Skin epidermis (tissue), 12 donors: Measurements from ENCODE around the gene NISCH.

ENCODE experiments used
- H3K27ac ChIP-seq, 21 experiments: fragments of 200-600 bp; sonication (generic) in 11 of 21; one replicate each; pipeline ENCODE4 v1.5.0; 2020; ENCODE audit warnings: mild to moderate bottlenecking in 3 of 21, inconsistent platforms in 2 of 21, moderate library complexity in 2 of 21
- H3K4me3 ChIP-seq, 7 experiments: fragments of 200-600 bp; sonication (generic) in 2 of 7; one replicate each; pipeline ENCODE4 v1.5.0; 2020; ENCODE audit warnings: inconsistent platforms in 2 of 7, mild to moderate bottlenecking in 2 of 7, moderate library complexity in 1 of 7

The NISCH gene

DNA sequence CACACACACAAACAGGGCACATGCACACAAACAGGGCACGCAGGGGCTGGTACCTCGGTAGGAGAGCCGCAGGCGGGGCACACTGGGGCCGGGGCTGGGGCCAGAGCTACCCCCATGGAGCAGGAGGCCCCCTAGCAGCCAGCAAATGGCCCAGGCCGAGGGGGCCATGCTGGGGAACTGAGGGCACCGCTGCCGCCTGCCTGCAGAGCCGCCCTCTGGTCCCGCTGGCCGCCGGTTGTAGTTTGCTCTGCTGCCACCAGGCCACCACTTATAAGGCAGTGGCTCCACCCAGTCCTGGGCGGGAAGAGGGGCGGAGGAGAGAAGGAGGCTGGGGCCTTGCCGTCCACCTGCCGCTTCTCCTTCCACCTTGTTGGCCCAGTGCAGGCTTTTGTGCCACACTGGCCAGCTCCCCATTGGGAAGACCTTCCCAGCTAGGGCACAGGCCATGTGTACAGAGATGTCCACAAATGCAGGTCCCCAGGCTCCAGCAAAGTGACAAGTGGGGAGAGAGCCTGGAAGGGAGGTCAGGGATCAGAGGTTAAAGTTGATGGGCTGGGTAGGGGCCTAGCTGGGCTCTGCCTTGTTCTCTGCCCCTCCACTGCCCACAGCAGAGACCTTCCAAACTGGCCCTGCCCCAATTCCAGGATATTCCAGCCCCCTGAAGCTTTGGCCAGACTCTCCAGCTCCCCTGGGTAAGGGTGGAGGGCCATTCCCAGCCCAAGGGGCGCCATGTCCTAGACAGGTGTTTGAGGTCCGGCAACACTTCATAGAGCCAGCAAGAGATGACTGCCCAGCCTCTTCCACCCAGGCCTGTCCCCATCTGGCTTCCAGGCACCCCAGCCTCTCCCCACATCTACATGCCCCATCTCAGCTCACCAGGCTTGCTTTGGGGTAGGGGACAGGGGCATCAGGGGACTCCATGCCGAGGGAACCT, 10.3 kb upstream of the NISCH start, which contains the start of gene SEMA3G:
Gene SEMA3G (minus strand): TSS at position 244 of the 934 bp plus-strand sequence. CDS start 76 bp downstream, at position 168.
- Histone ChIP-seq H3K4me3 (peak within 1 kb of the TSS in 4 of 7 experiments; percentile 14 to 31 (median 18)), H3K27ac (peak within 1 kb of the TSS in 4 of 21 experiments; percentile 6 to 63 (median 38))

DNA sequence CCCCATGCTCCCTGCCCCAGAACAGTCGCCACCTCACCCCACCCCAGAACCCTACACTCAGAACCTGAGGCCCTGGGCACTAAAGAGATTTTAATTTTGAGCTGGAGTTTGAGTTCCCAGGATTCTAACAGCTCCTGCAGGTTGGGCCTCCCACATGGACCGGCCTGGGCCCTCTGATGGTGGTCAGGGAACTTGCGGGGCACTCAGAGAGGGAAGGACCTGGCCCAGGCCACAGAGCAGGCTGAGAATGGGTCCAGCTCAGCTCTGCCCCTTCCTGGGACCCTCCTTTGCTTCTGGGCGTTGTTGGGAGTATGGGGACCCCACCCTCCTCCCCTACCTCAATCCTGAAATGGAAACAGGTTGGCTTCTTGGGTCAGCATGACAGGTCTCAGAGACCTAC, 9.4 kb upstream of the NISCH start:
- Histone ChIP-seq H3K4me3 (no peak overlapping the region), H3K27ac (peak overlapping the region in 2 of 21 experiments; percentile 27 to 63)

DNA sequence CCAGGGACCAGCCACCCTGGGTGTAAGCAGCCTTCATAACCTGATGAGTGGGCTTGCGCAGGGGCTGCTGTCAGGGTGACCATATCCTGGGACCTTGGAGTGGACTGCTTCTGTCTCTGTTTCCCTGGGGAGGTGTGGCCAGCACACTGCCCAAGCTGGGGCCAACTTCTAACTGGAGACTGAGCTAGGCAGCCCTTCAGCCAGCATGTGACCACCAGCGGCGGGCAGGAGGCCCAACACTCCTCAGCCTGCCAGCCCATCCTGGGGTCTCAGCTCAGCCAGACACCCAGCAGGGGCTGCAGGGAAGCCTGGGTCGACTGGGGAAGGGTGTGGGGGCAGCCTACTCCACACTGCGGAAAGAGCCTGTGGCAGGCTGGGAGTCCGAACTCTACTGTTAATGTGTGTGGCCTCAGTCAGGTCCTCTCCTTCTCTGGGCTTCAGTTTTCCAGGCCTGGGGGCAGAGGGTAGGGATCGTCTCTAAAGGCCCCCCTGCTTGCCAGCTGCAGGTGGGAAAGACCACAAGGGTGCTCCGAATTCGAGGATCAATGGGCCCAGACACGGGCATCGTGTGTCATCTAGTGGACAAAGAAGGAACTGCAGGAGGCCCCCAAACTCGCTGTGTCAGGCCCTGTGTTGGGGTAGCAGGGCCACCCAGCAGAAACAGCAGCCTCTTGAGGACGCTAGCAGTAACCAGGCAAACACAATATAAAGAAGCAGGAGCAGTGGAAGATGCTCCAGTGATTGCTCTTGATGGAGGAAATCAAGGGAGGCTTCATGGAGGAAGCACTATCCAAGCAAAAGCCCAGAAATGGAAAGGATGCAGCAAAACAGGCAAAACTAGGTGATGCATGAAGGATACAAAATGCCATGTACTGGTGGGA, 8.5 kb upstream of the NISCH start:
- no peak overlapping the region for H3K27ac ChIP-seq

DNA sequence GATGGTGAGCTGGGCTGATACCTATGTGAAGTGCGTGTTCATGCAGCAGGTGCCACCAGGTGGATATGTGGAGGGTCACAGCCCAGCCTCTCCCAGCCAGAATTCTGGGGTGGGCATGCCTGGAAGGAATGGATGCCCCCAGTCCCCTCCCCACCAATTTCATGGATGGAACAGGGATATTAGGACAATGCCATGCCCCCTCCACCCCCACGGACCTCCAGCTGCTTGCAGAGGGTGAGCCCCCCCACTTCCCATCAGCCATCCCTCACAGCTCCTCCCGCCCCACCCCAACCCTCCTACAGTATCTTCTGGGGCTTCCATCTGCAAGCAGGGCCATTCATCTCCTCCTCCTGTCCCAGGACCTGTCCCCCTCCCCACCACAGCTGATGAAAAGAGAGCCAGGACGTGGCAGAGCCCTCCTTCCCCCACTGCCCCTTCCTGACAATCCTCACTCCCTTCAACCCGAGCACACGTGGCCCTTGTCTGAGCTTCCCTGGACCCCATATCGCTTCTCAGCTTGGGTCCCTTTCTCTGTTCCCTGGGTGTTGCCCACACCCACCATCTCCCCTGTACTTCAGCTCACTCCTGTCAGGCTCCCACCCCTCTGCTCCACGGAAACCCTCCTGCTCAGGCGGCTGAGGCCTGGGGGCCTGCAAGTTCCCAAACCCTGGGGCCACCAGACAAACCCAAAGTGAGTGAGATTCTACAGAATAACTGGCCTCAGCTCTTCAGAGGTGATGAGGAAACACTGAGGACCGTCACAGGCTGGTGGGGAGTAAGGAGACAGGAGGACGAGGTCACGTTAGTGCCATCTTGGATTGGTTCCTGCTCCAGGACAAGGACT, 7.7 kb upstream of the NISCH start:
- Histone ChIP-seq H3K27ac (no peak overlapping the region), H3K4me3 (no peak overlapping the region)

More for the DNA sequence above, 8.5 kb upstream of the NISCH start:
- H3K4me3 ChIP-seq: no peak overlapping the region

DNA sequence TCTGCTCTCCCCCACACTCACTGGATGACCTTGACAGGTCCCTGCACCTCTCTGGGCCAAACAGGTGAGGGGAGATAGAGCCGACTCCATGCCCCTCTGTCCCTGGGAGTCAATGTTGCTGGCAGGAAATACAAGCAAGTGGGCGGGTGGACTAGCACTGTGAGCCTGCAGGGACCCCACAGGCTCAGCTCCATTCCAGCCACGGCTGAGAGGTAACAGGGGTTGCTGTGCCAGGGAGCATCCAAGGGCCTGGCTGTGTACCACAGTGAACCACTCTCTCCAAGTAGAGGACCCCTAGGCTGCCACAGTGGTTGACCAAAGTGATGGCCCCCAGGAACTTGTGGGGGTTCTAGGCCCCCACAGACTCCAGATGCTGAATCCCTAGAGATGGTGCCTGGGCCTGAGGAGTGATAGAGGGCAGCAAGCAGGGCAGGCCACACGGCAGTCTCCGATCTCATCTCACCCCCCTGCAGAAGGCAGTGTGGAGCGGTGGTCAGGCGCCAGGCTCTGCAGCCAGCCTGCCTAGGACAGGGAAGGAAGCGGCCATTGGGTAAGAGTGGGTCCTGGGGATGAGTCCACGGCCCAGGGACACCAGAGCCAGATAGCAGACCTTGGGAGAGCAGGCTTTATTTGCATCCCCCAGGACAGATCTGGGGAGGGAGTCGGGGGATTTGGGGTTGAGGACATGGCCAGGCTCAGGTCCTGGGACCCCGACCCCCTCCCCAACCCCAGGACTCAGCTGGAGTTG, 4.7 kb upstream of the NISCH start:
- Histone ChIP-seq H3K27ac (no peak overlapping the region), H3K4me3 (no peak overlapping the region)

DNA sequence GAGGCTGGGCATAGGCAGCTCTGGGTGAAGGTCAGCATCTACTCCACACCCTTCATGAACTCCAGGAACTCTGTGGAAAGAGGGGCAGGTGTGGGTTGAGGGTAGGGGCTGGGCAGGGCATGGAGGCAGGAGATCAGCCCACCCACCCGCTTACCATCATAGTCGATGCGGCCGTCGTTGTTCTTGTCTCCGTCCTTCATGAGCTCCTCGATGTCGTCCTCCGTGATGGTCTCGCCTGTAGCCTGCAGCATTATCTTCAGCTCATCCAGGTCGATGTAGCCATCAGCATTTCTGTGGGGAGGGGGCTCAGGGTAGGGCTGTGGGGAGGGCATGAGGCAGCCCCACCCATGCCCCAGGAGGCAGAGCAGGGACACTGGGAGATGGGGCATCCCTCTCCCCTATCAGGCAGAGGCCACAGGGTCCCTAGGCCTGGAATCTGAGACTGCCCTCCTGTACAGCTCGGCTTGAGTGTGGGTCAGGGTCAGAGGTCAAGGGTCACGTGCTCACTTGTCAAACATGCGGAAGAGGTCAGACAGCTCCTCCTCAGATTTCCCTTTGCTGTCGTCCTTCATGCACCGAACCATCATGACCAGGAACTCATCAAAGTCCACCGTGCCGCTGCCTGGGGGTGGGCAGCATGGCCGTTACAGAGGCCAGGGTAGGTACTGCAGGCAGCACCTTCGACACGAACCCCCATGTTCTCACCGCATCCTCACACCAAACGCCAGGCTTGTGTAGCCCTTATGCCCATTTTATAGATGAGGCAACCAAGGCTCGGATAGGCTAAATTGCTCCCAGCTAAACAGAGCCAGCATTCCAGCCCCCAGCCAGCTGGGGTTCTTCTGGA, 3.9 kb upstream of the NISCH start:
- H3K27ac ChIP-seq: no peak overlapping the region
- no peak overlapping the region for H3K4me3 ChIP-seq

DNA sequence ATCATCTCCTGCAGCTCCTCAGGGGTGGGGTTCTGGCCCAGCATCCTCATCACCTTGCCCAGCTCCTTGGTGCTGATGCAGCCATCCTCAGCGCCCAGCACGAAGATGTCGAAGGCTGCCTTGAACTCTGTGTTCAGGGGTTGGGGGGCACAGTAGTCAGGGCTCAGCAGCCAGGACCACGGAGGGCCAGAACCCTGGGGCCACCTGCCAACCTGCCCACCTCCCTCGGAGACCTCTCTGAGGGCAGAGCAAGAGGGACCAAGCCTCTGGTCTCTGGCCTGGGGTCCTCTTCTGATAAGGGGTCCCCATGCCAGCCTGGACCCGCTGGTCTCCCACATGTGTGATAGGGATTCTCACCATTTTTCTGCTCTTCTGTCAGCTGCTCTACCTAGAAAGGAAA, 3.3 kb upstream of the NISCH start:
- Histone ChIP-seq H3K27ac (no peak overlapping the region), H3K4me3 (no peak overlapping the region)

DNA sequence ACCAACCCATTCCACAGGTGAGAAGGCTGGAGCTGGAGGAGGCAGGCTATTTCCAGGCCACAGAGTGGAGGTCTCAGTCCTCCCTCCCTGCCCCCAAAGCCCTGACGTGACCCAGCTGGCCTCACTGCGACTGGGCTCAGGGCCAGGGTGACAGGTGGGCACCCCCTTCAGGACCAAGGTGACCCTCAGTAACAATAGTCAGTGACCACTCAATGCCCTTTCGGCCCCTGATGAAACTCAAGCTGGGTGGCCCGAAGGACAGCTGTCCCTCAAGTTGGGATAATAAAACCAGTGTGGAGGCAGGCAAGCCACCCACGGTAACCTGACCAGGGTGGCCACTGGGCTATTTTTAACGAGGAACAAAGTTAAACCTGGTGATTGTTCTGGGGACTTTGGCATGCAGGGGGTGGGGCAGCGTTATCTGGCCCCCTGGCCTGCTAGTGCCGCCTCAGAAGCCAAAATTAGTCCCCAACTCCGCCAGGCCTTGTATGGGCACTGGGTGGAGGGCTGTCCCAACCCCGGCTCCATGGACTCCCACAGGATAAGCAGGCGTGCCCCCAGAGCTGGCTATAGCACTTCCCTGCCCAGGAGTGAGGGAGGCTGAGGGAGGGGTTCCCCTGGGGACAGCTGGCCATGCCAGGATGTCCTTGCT, 2.7 kb upstream of the NISCH start:
- H3K27ac ChIP-seq: no peak overlapping the region
- H3K4me3 ChIP-seq: no peak overlapping the region

DNA sequence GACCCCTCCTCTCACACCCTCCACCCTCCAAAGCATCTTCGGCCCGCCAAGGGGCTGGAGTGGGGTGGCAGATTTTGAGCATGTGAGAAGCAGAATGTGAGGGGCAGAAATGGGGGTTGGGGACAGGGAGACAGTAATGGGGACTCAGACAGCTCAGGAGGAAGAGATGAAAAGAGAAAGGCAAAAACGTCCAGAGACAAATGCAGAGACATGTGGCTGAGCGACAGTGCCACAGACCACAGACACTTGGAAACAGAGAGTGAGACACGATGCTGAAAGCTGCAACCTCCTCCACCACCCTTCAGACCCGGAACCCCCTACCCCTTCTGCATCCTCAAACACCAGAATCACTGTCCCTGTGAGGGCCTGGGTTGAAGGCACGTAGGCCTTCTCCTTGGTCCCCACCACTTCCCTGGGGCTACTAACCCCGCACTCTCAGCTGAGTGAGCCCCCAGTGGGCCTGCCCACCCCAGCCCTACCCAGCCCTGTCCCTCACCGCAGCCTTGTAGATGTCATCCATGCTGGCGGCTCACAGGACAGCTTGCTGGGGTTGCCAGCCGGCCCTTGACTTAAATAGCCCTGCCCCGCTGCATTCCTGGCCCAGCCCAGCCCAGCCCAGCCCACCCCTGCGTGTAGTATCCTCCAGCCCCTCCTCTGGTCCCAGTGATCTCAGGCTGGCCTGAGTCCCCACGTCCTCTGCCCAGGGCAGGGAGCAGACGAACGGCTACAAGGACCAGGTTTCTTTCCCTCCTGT, 1.7 kb upstream of the NISCH start, which contains the start of gene TNNC1:
Gene TNNC1 (minus strand): TSS at position 546 of the 754 bp plus-strand sequence. CDS start 26 bp downstream, at position 520.
- peak within 1 kb of the TSS; percentile 70 to 94 (median 88) for H3K4me3 ChIP-seq
- peak within 1 kb of the TSS in 20 of 21 experiments; percentile 78 to 98 (median 93) for H3K27ac ChIP-seq

DNA sequence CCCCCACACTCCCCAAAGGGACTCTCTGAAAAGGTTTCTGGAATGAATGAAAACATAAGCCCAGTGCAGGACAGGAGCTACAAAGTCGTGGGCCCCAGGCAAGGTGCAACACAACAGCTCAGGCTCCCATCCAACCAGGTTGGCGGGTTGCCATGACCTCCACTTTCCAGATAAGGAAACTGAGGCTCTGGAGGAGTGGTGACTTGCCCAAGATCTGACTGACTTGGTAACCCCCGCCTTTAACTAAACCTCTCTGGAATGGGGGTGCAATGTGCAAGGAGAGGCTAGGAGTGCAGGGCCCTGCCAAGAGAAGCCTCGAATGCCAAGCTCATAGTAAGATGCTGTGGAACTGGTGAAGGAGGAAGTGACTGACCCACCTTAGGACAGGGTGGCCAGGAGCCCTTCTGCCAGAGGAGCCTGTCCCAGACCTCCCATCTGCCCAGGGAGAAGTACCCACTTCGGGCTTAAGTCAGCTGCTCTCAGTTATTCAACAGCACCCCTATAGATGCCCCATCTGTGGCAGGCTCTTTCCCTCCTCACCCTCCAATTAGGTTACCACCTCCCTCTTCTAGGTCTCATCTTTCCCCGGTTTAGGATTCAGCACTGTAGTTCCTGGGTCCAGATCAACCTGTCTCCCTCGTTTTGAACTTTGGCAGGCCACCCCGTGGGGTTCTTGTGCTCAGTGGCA, 1.0 kb upstream of the NISCH start:
- Histone ChIP-seq H3K4me3 (peak overlapping the region in 6 of 7 experiments; percentile 80 to 94 (median 88)), H3K27ac (peak overlapping the region in 17 of 21 experiments; percentile 78 to 98 (median 93))

DNA sequence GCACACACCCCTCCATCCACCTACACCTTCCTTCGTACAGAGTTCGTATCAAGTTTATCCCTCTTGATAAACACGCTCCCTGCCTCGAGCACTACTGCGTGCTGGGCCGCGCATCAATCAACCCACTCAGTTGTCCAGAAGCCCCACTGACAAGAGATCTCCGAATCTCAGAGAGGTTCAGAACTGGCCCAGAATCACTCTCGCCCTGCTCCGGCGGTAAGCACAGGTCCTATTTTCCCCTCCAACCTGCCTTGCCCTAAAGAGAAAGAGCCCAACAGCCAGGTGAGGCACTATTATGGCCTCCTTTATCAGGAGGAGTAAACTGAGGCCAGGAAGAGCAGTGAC, 494 bp upstream of the NISCH start:
- Histone ChIP-seq H3K4me3 (peak overlapping the region; percentile 70 to 94 (median 88)), H3K27ac (peak overlapping the region; percentile 55 to 98 (median 93))

DNA sequence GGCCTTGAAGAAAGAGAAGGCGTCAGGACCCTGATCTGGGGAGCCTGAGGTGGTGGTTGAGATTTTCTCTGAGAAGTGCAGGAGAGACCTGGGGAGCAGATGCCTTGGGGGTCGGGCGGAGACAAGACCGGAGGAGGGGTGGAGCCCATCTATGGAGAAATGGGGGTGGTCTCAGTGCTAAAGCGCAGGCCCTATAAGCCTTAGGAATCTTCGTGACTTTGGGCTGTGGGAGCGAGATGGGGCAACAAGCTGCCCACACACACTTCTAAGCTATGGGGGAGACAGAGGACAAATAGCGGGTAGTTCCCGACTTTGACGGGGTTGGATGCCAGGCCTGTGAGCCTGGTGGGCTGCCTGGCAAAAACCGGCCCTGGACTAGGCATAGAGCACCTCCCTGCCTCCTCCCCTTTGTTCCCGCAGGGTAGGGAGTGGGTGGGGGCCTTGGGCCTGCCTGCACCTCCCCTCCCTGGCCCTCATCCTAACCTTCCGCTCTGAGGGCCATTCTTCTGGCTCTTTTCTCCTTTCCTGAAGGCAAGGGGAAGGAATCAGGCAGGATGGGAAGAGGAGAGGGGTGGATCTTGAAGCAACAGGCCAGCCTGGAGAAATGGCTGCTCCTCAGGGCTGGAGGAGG, 880 bp downstream of the NISCH start:
- Histone ChIP-seq H3K4me3 (peak overlapping the region; percentile 70 to 94 (median 88)), H3K27ac (peak overlapping the region in 20 of 21 experiments; percentile 78 to 98 (median 93))

DNA sequence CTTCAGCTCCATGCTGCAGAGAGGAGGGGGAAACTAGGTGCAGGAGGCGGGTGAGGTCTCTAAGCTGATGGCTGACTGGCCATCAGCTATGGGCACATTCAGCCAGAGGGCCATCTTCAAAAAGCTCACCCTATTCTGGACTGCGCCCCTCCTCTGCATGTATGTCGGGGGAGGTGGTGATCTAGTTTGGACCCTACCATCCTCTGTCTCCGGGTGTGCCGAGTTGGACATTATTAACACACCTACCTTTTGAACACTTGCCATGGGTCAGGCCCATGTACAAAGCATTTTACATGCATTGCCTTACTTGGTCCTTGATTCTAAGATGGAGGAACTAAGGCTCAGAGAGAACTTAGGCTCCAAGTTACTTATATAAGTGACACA, 1.4 kb downstream of the NISCH start:
- peak overlapping the region in 16 of 21 experiments; percentile 1 to 98 (median 92) for H3K27ac ChIP-seq
- peak overlapping the region in 4 of 7 experiments; percentile 80 to 94 (median 88) for H3K4me3 ChIP-seq

DNA sequence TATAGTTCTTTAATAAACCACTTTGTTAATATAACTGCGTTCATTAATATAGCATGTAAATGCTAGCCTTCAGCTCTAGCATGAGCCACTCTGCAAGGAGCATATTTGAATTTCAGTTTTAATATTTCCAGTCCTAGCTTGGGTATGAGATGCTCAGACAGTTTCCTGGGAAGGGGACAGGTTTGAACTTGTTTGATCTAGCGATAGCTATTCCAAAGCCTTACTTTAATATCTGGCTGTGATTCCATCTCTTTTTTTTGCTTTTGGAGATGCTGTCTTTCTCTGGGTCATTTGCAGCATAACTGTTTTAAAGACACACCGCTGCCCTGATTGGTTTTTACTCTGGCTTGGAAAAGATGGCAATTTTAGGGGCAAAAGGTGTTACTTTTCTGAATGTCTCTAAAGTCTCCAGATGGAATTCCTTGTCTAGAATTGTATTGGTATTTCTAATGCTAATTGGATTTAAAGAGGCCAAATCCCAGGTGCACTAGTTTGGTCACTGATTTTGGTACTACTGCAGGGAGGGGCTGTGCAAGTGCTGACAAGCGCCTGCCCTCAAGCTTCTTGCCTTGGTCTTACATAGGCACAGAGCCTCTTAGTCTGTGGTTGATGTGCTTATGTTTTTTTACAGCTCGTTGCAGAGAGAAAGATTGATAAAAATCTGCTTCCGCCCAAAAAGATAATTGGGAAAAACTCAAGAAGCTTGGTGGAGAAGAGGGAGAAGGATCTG, 2.8 kb downstream of the NISCH start:
- peak overlapping the region in 3 of 21 experiments; percentile 23 to 94 (median 31) for H3K27ac ChIP-seq
- H3K4me3 ChIP-seq: no peak overlapping the region
